ENCODE measurements around the gene WNK2. TPM values are rescaled to one million over a fixed set of nuclear protein-coding genes. Genes with fewer than 3 reads are reported as not detected.
A peak's percentile ranks its signal among the peaks of the same experiment; 100 is the strongest.

The WNK2 gene
- total RNA-seq, 1 donor from 2014 or later, result 200 TPM

DNA sequence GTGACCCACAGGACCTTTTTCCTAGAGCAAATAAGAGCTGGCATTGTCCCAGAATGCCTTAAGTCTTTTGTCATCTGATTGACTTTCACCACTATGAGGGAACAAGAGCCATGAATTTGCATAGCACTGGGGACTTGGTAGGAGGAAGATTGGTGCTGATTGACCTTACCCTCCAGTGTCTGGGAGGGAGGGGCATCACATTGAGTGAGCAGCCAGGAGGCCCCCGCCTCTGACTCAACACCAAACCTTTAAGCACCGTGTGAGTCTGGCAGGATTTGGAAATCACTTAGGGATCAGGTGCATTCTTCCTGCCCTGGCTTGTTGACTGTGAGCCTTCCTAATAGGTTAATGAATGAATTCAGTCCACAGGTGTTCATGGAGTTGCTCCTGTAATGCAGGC is 40.7 kb downstream of the WNK2 start:
- intact Hi-C loops (cut with DNase I), result loop anchor here (5.0 kb wide), 1 partner anchor 37 kb away; no protein-coding TSS in a partner anchor
- no peak for ATAC-seq
- no peak for DNase-seq (ENCODE audit: missing footprints)

DNA sequence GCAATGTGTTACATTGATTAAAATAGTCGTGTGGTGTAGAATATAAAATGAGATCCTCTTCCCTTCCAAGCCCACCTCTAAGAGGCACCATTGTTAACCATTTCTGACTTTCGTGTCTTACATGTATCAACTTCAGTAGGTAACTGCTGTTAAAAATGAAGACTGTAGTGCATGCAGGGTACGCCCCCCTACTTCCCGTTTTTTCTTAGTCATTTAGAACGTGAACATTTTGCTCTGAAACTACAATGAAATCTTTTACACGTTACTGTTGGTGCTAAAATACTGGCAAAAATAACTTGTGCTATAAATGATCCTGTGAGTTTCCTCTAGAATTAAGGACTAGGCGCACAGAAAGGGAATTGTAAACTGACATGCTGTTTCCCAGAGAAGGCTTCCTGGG is 41.5 kb downstream of the WNK2 start:
- ATAC-seq (no peak), DNase-seq (ENCODE audit: missing footprints) (no peak)
- intact Hi-C loops (cut with DNase I), result no loop called here

DNA sequence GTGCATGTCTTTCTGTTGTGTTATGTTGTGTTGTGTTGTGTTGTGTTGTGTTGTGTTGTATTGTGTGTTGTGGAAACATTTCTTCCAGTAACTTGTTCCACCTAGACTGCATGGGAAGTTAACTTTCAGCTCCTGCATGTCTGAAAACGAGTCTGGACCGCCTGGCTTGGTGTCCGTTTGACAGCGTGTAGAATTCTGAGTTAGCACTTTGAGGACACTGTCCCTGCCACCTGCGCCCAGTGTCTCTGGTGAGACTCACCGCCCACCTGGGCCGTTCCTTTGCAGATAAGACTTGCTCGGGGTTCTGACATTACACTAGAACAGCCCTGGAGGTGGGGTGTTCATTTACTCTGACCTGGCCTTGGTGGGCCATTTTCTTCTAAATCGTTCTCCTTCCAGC is 42.0 kb downstream of the WNK2 start:
- DNase-seq (ENCODE audit: missing footprints) (peak; percentile 60), ATAC-seq (no peak)
- intact Hi-C loops (cut with DNase I), result no loop called here

DNA sequence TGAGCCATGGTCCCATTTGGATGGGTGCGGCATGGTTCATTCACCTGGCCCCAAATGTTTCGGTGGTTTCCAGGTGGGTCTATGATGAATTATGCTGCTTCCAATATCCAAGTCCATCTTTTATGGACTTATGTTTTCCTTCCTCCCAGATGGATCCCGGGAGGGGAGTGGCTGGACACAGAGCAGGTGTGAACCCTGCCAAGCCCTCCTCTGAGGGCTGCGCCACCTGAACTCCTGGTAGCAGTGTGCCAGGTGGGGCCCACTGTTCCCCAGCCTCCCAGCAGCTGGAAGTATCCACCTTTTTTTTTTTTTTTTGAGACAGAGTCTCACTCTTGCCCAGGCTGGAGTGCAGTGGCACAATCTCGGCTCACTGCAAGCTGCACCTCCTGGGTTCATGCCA is 42.9 kb downstream of the WNK2 start:
- ATAC-seq (no peak), DNase-seq (ENCODE audit: missing footprints) (no peak)
- intact Hi-C loops (cut with DNase I), result no loop called here

DNA sequence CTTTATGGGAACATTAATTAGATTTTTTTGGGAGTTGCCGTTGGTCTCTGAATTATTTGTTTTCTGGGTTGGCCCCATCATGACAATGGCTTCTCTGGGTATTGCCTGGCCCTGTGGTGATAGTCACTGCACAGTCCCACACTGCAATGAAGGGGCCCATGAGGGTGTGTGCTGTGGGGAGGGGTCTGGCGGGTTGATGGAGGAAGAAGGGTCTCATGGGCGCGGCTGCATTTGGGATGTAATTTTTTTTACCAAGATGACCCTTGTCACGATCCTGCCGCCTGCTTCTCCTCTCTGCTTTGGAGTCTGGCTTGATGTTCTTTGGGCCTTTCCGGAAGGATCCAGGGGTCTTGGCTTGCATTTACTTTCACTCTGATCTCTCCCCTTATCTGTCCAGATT is 44.1 kb downstream of the WNK2 start:
- DNase-seq (ENCODE audit: missing footprints) (no peak), ATAC-seq (no peak)
- intact Hi-C loops (cut with DNase I), result no loop called here

DNA sequence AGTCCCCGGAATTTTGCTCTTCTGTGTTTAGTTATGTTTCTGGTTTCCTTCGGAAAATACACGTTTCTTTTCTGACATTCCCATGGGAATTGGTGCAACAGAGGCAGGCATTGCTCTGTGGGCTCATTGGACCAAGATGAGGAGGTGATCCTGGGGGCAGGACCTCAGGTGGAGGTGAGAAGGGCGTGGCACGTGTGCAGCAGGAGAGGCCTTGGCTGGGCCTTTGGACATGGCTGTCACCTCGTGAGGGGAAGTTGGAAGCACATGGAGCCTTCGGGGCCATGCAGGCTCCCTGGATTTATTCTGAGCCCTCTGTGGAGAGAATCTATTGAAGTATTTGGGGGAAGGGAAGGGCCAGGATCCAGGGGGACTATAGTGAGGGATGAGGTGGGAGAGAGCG is 44.5 kb downstream of the WNK2 start:
- intact Hi-C loops (cut with DNase I), result no loop called here
- DNase-seq (ENCODE audit: missing footprints) (no peak), ATAC-seq (no peak)

DNA sequence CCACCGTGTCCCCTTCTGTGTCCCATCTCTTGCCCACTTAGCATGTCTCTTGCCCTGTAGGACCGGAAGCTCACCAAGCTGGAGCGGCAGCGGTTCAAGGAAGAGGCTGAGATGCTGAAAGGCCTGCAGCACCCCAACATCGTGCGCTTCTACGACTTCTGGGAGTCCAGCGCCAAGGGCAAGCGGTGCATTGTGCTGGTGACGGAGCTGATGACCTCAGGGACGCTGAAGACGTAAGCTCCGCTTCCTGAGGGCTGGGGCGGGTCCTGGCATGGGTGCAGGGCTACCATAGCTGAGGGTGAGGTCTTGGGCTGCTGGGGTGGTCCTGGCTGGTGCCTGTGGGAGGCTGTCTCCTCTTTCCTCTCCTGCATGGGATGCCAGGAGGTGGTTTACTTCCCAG is 45.7 kb downstream of the WNK2 start:
- intact Hi-C loops (cut with DNase I), result no loop called here
- no peak for ATAC-seq
- no peak for DNase-seq (ENCODE audit: missing footprints)

DNA sequence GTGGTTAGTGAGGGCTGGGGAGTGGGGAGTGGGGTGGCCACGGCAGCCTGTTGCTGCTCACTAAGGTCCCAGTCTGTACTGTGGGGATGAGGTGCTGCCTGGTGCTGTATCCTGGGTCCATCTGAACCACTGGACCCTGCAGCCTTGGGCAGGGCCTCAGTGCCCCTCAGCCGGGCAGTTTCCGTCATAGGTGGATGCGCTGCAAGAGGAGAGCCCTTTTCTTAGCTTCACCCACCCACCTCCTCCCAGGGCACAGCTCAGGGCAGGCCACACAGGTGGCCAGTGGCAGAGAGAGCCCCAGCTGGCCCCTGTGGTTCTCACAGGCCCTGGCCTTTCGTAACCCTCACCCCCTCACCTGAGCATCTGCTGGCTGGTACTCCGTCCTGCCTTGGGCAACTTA is 46.2 kb downstream of the WNK2 start:
- ATAC-seq (no peak), DNase-seq (ENCODE audit: missing footprints) (peak; percentile 31)
- intact Hi-C loops (cut with DNase I), result no loop called here

DNA sequence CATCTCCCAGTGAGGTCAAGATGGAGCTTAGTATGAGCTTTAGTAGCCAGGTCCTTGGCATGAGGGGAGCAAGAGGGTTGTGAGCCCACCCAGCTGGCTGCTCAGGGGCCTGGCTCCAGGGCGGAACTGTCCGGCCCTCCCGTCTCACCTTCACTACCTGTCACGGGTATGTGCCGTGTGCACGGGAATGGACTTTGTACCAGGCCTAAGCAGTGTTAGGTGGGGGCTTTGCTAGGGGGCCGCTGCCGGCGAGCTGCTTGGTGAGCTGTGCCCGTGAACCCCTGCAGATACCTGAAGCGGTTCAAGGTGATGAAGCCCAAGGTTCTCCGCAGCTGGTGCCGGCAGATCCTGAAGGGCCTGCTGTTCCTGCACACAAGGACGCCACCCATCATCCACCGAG is 46.7 kb downstream of the WNK2 start:
- DNase-seq (ENCODE audit: missing footprints) (peak; percentile 44), ATAC-seq (no peak)

DNA sequence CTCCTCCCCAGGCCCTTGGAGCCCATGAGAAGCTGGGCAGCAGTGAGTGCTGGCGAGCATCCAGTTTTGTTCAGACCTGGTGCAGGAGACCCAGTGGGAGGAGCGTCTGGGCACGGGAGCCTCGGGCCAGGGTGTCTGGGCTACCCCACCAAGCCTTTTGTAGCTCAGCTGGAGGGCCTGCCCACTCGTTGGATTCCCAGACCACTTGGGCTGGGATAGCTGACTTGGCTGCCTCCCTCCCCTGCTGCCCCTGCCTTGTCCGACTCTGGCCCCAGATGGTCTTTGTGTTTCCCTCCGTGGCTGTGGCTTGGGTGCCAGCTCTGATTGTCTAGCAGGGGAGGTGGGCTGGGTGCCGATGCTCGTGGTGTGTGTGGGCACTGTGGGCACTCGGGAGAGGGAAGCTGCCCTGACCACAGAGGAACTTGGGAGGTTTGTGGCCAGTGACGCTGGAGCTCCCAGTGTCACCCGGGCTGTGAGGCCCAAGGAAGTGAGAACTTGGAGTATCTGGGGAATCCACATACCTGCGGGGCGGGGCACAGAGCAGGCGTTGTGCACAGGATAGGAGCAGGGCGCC is 47.3 kb downstream of the WNK2 start:
- ATAC-seq, result peak; percentile 30
- DNase-seq (ENCODE audit: missing footprints), result peak; percentile 69

More for the DNA sequence above, 46.7 kb downstream of the WNK2 start:
- intact Hi-C loops (cut with DNase I), result no loop called here

DNA sequence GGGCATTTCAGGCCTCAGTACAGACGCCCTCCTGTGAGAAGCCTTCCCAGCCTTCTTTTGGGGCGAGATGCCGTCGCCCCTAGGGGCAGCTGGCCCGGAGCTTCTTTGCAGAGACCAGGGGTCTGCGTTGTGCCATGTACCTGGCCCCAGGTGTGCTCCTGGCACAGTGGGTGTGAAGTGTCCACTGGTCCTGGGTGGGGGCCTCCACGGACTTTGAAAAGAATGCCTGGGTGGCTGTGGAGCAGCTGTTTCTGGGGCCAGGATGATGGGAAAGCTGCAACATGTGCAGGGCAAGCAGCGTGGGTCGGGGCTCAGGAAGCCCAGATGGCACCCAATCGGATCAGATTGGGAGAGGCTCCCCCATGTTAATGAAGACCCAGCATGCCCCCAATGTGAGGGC is 47.8 kb downstream of the WNK2 start:
- DNase-seq (ENCODE audit: missing footprints) (peak; percentile 66), ATAC-seq (no peak)
- intact Hi-C loops (cut with DNase I), result no loop called here

More for the DNA sequence above, 47.3 kb downstream of the WNK2 start:
- intact Hi-C loops (cut with DNase I), result no loop called here

DNA sequence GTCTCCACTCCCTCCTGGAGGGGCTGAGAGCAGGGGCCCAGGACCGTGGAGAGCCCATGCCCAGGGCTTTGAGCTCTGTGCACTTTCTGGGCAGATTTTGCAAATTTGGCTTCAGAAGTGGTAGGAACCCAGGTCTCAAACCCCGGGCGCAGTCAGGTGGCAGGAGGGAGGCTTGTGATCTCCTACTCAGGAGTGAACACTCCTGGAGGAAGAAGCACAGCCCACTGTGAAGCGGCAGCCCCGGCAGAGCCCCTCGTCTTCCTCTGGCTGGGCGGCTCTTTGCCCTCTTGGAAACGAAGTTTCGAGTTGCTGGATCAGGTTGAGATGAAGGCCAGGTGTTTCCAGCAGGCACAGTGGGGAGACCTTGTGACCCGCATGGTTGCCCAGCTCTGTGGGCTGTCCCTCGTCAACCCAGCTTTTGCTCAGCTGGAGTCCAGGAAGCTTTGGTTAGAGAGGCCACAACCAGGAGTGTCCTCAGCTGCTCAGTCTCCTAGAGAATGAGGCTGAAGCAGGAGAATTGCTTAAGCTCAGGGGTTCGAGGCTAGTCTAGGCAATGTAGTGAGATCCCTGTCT is 48.5 kb downstream of the WNK2 start:
- DNase-seq (ENCODE audit: missing footprints), result no peak
- no peak for ATAC-seq
- intact Hi-C loops (cut with DNase I), result no loop called here

DNA sequence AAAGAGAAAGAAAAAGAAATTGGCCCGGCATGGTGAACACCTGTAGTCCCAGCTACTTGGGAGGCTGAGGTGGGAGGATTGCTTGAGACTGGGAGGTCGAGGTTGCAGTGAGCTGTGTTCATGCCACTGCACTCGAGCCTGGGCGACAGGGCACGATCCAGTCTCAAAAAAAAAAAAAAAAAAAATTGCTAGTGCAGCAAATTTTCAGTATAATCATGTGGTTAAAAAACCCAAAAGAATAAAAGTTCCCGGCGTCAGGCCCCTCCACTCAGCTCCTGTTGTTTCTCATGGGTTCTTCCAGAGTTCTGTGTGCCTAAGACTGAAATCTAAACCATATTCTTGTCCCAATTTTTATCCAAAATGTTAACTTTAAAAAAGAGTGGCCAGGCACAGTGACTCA is 49.1 kb downstream of the WNK2 start:
- DNase-seq (ENCODE audit: missing footprints) (no peak), ATAC-seq (no peak)
- intact Hi-C loops (cut with DNase I), result no loop called here

DNA sequence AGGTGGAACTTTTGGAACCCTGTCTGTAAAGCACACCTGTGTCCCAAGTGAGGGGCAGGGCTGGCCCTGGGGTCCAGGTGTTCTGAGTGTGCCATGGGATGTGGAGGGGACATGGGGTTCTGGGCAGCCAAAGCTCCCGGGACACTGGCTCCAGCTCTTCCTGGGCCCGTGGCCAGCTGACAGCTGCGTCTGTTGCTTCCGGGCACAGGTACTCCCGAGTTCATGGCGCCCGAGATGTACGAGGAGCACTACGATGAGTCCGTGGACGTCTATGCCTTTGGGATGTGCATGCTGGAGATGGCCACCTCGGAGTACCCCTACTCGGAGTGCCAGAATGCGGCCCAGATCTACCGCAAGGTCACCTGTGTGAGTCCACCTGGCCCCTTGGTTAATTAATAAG is 50.7 kb downstream of the WNK2 start:
- DNase-seq (ENCODE audit: missing footprints), result peak; percentile 69
- no peak for ATAC-seq
- intact Hi-C loops (cut with DNase I), result no loop called here

DNA sequence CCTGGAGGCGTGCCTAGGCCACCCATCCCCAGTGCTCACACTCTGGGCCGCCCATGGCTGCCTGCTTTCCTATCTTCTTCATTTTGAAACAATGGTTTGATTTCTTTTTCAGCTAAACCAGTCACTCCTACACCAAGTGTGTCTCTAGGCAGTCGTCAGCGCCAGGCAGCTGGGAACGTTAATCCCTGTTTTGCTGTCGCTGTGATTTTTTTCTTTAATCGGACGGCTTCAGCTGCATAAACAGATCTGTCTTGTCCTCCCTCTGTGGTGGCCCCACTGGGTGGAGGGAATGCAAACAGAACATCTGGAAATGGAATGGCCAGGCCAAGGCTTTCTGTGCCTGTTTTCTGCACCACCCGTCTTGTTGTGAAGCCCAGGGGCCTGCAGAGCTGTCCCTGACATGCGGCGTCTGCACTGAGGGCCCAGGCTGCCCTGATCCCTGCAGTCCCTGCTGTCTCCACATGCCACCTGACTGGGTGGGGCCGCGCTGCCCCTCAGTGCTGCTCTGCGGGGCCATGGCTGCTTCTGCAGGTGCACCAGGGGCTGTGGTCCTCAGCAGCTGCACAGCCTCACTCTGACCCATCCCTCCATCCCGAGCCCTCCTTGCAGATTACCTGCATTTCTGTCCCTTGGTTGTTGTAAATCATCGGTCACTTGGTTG is 51.5 kb downstream of the WNK2 start:
- ATAC-seq (no peak), DNase-seq (ENCODE audit: missing footprints) (peak; percentile 67)
- intact Hi-C loops (cut with DNase I), result no loop called here

DNA sequence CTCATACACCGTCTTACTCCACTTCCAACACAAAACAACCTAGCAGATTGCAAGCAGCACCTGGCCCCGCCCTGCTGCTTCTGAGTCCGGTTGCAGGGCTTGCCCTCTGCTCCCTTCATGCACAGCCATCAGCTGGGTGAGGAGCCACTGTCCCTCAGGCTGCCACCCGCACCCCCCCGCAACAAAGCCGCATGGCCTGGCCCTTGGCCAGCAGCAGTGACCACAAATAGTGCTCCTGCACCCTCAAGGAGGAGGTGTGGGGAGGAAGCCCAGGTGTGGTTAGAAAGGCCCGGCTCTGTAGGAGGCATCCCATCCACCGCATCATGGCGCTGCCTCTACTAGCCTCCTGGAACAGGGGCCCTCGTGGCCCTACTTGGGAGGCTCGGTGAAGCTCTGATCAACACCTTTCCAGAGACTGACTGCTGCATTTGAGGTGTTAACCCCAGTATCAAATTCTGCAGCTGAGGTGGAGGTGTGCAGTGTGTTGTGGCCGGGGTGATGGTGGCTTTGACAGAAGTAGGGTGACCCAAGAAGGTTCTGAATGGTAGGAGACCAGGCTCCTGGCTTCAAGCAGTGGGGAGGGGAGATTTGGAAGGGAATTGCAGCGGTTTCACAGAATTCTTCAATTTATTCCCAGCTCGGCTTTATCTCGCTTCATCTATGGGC is 52.7 kb downstream of the WNK2 start:
- ATAC-seq (no peak), DNase-seq (ENCODE audit: missing footprints) (peak; percentile 42)
- intact Hi-C loops (cut with DNase I), result no loop called here

DNA sequence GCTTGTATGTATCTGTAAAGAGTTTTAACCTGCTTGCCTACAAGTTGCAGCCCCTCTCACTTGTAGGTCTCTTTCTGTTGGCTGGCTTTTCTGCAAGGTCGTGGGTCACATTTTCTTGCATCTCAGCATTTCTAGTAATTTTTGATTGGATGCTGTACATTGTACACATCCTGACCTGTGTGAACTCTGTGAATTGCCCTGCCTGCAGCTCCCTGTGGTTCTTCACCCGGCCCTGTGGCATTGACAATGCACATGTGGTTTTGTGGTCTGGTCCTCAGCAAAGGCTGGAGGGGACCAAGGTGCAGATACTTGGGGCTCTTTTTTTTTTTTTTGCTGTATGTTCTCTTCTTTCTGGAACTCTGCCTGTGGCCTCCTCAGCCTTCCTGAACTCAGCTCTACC is 53.6 kb downstream of the WNK2 start:
- intact Hi-C loops (cut with DNase I), result no loop called here
- ATAC-seq (no peak), DNase-seq (ENCODE audit: missing footprints) (no peak)

DNA sequence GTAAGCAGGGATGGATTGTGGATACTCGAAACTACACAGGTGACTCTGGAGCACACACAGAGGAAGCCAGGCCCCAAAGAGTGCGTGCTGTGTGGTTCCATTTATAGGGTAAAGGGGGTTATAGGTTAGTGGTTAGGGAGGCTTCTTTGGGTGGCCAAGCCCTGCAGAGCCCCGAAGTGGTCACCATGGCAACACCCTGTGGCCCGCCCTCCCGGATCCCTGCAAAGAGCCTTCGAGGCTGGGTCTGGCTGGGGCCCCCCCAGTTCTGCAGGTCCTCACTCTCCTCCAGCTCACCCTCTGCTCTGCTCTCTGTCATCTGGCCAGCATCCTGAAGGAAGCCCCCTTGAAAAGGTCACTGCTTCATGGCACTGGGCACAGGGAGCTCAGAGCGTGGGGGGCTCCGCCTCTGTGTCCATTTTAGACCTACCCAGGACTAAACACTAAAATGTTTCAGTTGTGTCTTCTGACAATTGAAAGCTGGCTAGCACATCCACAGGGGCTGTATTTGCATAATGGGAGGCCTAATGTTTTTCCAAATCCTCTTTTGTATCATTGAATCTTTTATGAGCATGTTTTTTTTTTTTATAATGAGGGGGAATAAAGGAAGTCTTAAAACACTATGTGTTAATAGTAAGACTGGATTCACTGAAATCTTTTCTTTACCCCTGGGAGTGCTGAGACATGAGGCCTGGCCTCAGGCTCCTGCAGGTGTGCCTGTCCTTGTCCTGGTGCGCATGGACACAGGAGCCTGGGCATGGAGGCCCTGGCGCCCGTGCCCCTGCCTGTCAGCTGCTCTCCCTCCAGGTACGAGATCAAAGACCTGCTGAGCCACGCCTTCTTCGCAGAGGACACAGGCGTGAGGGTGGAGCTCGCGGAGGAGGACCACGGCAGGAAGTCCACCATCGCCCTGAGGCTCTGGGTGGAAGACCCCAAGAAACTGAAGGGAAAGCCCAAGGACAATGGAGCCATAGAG is 55.3 kb downstream of the WNK2 start:
- peak; percentile 45 for DNase-seq (ENCODE audit: missing footprints)
- no peak for ATAC-seq
- intact Hi-C loops (cut with DNase I), result no loop called here

DNA sequence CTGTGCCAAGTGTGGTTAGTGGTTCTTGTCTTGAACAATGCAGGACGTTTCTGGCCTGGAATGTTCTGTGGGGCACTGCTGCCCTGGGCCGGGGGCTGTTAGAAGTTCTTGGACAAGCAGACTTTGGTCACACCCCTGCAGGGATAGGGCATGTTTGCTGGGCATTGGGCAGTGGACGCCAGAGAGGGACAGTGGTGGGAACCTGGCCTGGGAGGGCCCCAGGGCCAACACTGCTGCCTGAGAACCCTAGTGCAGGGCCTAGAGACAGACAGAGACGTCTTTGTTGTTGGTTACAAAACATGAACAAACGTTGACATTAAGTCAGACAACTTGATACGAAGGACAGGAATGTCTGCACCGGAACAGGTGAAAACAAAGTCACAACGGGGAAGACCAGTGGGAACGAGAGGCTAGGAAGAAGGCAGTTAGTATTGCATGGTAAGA is 57.0 kb downstream of the WNK2 start:
- ATAC-seq (no peak), DNase-seq (ENCODE audit: missing footprints) (peak; percentile 8)
- intact Hi-C loops (cut with DNase I), result loop anchor here (10.0 kb wide), 1 partner anchor 56 kb away; the partner anchor contains the start of gene WNK2
